ENCODE data around the gene DENND2D. TPM values are rescaled to one million over a fixed set of nuclear protein-coding genes. Genes with fewer than 3 reads are reported as not detected.

DENND2D gene
- total and polyA plus RNA-seq, 12 donors, result 37.0 to 62.9 (median 42.7) TPM

DNA sequence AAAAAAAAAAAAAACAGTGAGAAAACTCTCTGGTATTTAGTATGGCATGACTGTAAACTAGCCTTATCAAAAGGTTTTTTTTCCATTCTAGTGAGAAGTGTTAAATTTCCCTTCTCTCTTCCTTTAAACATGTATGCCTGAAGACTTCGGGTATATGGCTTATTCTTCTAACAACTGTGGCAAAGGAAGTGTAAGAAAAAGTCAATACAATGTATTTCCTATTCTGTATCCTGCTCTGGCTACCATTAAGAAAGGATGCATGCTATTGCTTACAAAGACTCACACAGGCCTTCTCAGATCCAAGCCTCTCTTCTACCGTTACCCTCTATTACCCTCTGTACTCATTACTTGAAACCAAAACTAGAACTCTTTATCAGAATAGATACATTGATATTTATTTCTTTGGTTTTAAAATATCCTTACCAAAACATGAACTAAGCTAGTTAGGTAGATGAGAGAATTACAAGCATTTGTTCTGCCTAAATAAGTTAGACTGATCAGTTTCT, 52.0 kb downstream of the DENND2D start:
- peaks cover 11 to 54% of the 10 kb centered on the region in 2 donors for H3K4me1 ChIP-seq (replicated peaks in 1 of 2)
- TF ChIP-seq POLR2A (IDR thresholded peaks at IDR 0.05), result no peak
- TF ChIP-seq, protein P1, sequence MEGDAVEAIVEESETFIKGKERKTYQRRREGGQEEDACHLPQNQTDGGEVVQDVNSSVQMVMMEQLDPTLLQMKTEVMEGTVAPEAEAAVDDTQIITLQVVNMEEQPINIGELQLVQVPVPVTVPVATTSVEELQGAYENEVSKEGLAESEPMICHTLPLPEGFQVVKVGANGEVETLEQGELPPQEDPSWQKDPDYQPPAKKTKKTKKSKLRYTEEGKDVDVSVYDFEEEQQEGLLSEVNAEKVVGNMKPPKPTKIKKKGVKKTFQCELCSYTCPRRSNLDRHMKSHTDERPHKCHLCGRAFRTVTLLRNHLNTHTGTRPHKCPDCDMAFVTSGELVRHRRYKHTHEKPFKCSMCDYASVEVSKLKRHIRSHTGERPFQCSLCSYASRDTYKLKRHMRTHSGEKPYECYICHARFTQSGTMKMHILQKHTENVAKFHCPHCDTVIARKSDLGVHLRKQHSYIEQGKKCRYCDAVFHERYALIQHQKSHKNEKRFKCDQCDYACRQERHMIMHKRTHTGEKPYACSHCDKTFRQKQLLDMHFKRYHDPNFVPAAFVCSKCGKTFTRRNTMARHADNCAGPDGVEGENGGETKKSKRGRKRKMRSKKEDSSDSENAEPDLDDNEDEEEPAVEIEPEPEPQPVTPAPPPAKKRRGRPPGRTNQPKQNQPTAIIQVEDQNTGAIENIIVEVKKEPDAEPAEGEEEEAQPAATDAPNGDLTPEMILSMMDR (IDR thresholded peaks at IDR 0.05), result no peak
- WGBS, 4 donors, result 77 to 87% (median 83%) methylated on average over 2 of the region's 2 CpGs
- no peak overlapping the region for H3K27ac ChIP-seq
- DNase-seq, result no peak
- no peaks in the 10 kb centered on the region for H3K27me3 ChIP-seq
- H3K36me3 ChIP-seq (replicated peaks in 1 of 2), result peaks cover 0 to 41% of the 10 kb centered on the region in 2 donors
- intact Hi-C loops (cut with DNase I), result no loop called here
- H3K9me3 ChIP-seq (replicated peaks in 1 of 3), result no peaks in the 10 kb centered on the region
- no peak overlapping the region for H3K4me3 ChIP-seq

DNA sequence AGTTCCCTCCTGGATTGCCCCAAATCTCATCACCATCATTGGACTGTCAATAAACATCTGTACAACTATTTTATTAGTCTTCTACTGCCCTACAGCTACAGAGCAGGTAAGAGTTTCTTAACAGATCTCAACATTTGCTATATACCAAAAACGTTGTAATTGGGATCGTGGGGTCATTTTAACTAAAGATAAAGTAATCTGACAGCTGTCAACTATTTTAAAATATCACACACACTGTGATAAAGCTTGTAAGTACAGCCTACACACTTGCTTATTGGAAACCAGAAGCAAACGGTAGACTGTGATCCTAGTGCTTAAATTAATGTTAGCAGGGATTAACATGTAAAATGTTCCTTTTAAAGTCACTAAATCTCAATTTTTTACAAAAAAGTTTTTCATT, 52.5 kb downstream of the DENND2D start:
- intact Hi-C loops (cut with DNase I), result no loop called here
- 75 to 82% (median 78%) methylated on average over 3 of the region's 3 CpGs for WGBS, 4 donors

DNA sequence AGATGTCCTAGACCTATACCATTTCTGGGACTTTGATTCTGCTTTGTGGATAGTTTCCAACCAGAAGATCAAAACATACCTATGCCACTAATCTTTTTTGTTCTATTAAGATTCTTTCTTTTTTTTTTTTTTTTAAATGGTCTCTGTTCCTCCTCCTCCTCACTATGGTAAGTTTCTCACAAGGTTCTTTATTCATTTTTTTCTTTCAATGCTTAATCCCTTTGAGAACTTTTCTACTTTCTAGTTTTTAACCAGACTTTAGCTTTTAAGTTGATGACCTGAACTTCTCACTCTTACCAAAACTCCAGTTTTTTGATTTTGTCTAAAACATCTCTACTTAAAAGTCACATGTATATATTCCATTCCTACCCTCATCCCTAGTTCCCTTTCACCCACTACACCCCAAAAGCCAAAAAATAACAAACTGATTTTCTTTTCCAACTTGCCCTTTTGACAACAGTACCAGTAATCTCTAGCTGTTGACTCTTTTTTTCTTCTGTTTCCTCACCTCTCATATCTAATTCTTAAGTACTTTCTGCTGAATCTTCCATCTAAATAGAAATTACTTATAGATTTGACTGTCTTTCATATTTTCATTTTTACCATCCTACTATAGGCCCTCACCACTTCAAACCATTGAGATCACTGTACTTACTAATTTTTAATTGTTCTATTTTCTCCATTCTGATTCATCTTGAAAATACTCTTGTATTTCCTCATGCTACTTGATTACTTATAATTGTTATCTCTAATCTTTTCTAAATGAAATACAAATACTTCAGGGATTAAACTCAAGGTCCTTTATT, 54.3 kb downstream of the DENND2D start:
- H3K9me3 ChIP-seq (replicated peaks in 1 of 3), result no peaks in the 10 kb centered on the region
- TF ChIP-seq, protein P1 (IDR thresholded peaks at IDR 0.05), result no peak
- TF ChIP-seq POLR2A (IDR thresholded peaks at IDR 0.05), result no peak
- intact Hi-C loops (cut with DNase I), result no loop called here
- H3K36me3 ChIP-seq (replicated peaks in 1 of 2), result peaks cover 0 to 29% of the 10 kb centered on the region in 2 donors
- H3K27me3 ChIP-seq, result no peaks in the 10 kb centered on the region
- peaks cover 20 to 54% of the 10 kb centered on the region in 2 donors for H3K4me1 ChIP-seq (replicated peaks in 1 of 2)
- no peak for DNase-seq
- H3K27ac ChIP-seq, result no peak overlapping the region
- H3K4me3 ChIP-seq, result no peak overlapping the region

More for the DNA sequence above, 52.5 kb downstream of the DENND2D start:
- TF ChIP-seq, protein P1 (IDR thresholded peaks at IDR 0.05), result no peak
- no peak for TF ChIP-seq POLR2A (IDR thresholded peaks at IDR 0.05)
- Histone ChIP-seq H3K36me3 (replicated peaks in 1 of 2) (peaks cover 0 to 36% of the 10 kb centered on the region in 2 donors), H3K4me1 (replicated peaks in 1 of 2) (peaks cover 11 to 54% of the 10 kb centered on the region in 2 donors), H3K27ac (no peak overlapping the region), H3K27me3 (no peaks in the 10 kb centered on the region), H3K9me3 (replicated peaks in 1 of 3) (no peaks in the 10 kb centered on the region), H3K4me3 (no peak overlapping the region)
- DNase-seq, result no peak

DNA sequence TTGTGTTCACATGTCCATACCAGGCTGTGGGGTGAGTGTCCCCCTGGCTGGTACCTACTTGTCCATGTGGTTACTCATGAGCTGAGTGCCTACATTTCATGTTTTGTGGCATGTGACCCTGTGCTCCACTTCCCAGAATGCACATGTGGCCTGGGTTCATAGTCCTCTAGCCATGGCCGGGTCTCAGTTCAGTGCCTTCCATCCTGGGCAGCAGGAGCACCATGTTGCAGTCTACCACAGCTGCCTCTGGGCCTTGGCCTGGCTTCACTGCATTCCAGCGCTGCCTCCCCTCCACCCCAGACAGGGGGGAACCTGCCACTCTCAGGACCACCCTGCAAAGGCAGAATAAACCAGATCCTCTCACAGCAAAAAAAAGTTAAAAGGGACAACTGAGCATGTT, 54.9 kb downstream of the DENND2D start:
- Histone ChIP-seq H3K4me1 (replicated peaks in 1 of 2) (peaks cover 24 to 55% of the 10 kb centered on the region in 2 donors), H3K9me3 (replicated peaks in 1 of 3) (no peaks in the 10 kb centered on the region), H3K27me3 (no peaks in the 10 kb centered on the region), H3K4me3 (no peak overlapping the region), H3K27ac (no peak overlapping the region), H3K36me3 (replicated peaks in 1 of 2) (peaks cover 0 to 28% of the 10 kb centered on the region in 2 donors)
- no peak for DNase-seq
- TF ChIP-seq POLR2A (IDR thresholded peaks at IDR 0.05), result no peak
- TF ChIP-seq, protein P1 (IDR thresholded peaks at IDR 0.05), result no peak
- intact Hi-C loops (cut with DNase I), result no loop called here
- 94 to 100% (median 97%) methylated on average over 1 to 2 of the region's 2 CpGs for WGBS, 4 donors
